GM21529 (cell line): ENCODE data around the gene CACNA1D.

Source experiments
- ATAC-seq: cut with Tn5 transposase; IDR thresholded peaks from one replicate; pipeline ENCODE4 v1.9.1; 2021; ENCODE audit not compliant: unreplicated experiment

Gene CACNA1D

GRCh38 chr3:53680028-53680427, 185.6 kb downstream of the CACNA1D start:
- no peak for ATAC-seq

- ATAC-seq, result no peak
Measured at GRCh38 chr3:53682807-53683206, 188.4 kb downstream of the CACNA1D start.

DNA sequence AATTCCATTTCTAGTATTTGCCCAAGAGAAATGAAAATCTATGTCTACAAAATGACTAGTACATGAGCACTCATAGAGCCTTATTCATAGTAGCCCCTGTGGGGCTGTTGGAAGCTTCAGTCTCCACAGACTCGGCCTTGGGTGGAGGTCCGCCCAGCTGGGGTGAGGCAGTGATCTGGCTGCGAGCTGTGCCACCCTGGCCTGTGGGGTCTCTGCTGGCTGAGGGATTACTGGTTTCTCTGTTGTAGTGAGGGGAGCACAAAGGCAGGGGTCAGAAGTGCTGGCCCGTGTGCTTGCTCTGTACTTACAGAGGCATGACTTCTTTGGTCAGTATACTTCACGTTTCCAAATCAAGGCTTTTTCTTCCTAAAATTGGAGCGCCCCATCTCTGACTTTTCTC, 193.7 kb downstream of the CACNA1D start:
- no peak for ATAC-seq

GRCh38 chr3:53688989-53689388, 194.6 kb downstream of the CACNA1D start:
- no peak for ATAC-seq

DNA sequence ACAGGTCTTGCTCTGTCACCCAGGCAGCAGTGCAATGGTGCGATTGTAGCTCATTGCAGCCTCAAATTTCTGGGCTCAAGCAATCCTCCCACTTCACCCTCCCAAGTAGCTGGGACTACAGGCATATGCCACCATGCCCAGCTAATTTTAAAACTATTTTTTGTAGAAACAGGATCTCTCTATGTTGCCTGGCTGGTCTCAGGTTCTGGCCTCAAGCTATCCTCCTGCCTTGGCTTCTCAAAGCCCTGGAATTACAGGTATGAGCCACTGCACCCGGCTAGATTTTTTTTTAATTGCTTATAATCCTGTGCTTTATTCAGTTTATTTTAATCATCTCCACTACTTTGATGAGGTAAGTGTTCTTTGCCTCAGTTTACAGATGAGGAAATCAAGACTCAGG, 195.3 kb downstream of the CACNA1D start:
- no peak for ATAC-seq

DNA sequence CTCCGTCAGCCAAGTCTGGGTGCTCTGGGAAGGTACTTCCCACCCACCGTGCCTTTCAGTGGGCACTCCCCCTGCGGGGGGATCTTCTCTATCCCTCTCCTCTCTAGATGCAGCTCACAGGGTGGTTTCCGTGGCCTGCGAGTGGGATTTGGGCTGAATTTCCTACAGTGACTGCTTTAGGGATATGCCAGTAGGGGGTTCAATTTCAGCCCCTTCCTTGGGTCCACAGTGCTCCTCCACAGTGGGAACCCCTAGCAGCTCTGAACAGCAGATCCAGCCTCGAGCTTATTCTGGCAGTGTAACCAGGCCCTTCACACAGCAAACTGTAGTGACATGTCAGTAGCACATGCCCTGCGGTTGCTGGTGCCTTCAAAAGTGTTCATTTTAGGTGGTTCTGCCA, 196.1 kb downstream of the CACNA1D start:
- no peak for ATAC-seq

GRCh38 chr3:53691349-53691748, 196.9 kb downstream of the CACNA1D start:
- no peak for ATAC-seq

DNA sequence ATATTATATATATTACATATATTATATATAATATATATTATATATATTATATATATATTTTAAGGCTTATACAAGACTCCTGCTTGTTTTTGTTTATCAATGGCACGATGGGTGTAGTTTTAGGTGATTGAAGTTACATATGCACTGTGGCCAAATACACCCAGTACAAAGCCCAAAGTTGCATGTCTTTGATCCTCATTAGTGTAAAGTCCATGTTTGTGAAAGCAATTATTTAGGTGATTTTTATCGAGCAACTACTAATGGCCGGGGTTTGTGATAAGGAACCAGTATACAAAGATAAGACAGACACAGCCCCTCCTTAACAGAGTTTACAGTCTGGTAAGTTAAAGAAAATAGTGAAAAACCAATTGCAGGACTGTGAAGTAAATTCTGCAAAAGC, 197.5 kb downstream of the CACNA1D start:
- ATAC-seq, result no peak

- ATAC-seq, result no peak
Measured at GRCh38 chr3:53693451-53693850, 199.0 kb downstream of the CACNA1D start.

DNA sequence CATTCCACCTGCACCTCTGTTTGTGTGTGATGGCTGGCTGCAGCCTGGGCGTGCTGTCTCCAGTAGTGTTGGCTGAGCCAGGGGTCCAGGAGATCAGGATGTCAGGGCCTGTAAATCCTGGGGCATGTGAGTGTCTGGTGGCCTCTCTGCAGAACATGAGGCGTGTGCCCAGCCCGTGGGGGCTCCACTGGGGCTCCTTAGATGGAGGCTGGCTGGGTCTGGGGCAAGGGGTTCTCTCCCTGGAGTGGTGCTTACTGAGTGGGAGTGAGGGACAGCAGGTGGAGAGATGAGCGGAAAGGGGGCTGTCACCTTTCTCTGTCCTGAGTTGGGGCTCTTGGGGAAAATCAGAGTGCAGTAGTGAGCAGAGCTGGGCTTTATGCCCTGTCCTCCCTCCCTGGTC, 199.6 kb downstream of the CACNA1D start:
- ATAC-seq, result no peak

GRCh38 chr3:53694666-53695323, 200.4 kb downstream of the CACNA1D start:
- no peak for ATAC-seq

GRCh38 chr3:53695324-53695690, 200.9 kb downstream of the CACNA1D start:
- ATAC-seq, result no peak

DNA sequence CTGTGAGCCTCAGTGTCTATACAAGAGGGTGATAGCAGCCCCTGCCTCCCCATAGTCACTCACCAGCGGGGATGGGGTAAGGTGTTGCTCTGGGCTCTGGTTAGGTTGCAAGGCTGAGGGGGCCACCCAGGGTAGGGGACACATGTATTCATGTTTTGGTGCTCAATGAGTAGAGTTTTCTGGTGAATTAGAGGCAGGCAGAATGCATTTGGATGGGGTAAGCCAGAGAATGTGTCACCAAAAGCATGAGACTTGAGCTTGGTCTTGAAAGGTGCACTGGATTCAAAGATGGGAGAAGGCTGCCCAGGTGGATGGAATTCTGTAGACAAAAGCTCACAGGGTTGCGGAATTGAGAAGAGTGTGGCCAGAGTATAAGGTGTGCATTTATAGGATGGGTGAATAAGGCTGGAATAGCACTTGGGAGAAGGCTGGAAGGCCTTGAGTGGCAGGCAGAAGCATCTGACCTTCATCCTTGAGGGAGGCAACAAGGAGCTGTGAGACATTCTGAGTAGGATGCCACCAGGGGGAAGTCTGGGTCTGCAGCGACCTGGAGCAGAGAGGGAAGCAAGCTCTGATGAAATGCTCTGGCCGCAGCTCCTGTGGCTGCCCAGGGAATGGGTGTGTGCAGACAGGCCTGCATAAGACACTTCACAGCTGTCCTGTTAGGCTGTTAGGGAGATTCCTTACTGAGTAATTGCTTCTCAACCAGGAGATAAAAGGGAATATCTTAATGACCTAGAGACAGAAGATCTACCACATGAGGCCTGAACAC, 202.2 kb downstream of the CACNA1D start:
- ATAC-seq, result no peak

DNA sequence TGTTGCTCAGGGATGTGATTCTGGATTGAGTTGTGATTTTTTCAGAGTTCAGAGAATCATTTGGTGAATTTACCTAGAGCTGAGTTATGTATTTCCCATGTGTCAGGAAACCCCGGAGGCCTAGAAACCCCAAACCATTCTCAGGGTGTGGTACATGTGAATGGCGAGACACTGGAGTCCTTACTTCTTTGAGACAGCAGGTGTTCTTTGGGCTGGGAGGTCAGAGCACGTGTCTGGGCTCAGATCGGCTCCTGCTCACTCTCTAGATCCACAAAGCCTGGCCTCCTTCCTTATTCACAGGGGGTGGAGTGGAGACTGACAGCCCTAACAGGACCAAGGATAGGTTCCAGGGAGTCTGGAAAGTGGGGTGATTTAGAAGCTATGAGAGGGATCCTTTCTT, 206.0 kb downstream of the CACNA1D start:
- no peak for ATAC-seq

DNA sequence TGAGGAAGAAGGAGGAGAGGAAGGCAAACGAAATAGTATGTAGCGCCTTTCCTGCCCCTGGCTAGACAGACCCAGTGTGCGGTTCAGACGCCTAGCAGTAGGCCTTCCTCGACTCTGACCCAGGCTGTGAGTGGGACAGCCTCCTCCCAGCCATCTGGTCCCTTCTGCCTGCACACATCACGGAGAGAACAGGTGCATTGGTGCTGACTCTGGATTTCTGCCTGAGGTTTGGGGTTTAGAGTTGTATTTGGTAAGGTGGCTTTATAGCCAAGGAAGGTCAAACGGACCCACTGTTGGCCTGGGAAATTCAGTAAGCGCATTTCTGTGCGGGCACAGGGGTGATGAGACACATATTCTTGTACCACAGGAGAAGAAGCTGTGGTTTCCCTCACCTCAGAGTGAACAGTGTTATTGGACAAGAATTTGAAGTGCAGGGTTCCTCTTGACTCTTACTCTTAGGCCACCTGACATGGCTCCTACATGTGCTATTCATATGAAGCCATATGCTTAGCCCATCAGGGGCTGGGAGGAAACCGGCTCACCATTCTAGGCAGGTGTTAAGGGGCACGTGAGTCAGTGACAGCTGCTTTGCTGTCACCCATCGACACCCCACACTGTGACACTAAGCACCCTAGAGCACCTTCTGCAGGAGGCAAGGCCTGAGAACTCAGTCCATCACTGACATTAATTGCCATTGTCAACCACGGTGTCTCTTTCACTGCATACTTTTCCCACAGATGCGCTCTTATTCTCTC, 208.5 kb downstream of the CACNA1D start:
- no peak for ATAC-seq

GRCh38 chr3:53703630-53704362, 209.4 kb downstream of the CACNA1D start:
- no peak for ATAC-seq

DNA sequence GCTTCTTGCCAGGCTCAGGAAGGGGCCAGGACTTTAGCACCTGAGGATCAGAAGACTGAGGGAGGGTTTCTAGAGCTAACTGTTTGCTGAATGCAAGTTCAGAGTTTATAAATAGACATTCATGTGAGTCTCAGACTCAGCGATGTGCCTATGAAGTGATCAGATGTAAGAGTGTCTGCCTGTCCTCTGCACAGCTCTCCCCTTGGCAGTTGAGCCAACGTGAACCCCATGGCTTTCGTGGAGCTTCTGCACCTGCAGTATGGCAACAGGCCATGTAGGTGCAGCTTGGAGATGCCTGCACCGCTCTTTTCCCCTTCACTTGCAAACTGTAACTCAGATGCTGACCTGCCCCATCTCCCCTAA, 209.9 kb downstream of the CACNA1D start:
- ATAC-seq, result no peak

GRCh38 chr3:53705024-53705745, 210.8 kb downstream of the CACNA1D start:
- ATAC-seq, result no peak

- ATAC-seq, result no peak
Measured at GRCh38 chr3:53705774-53706173, 211.4 kb downstream of the CACNA1D start.

DNA sequence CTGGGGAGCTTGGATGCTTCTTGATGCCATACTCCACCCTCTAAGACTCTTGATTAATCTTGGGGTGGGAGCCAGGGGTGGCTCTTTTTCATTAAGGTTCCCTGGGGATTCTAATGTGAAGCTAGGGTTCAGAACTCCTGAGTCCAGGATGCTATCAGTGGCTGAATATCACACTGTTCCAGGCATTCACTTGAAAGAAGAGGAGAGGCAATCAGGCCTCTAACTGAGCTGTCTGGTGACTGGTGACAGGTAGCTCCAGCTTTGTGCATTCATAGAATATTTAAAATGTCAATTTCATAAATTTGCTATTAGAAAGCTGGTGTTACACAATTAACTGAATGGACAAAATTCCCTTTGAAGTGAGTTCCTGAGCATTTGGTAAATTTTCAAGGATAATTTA, 212.8 kb downstream of the CACNA1D start:
- ATAC-seq, result no peak
